Activated CD4-positive, alpha-beta T cell treated with anti-CD3 and anti-CD28 coated beads, Interleukin-2, amount 10 ng/mL, durations not matched to agents 7 days and 5 days (primary cell): ENCODE measurements around the gene GJA4. TPM values are rescaled to one million over a fixed set of nuclear protein-coding genes. Genes with fewer than 3 reads are reported as not detected.
"Not testable (repeated sequence)": the region's sequence is repeated elsewhere in the genome, so short reads cannot be mapped to it uniquely, and the experiment has no call there.

Experiments
- CTCF ChIA-PET: fragments of 350-600 bp; sonication (Branson Sonifier 250); formaldehyde crosslinking; loops from one replicate; lab custom pipeline; 2021; ENCODE audit warnings: antibody characterized with exemption; lab: Charles Lee
- POLR2A ChIA-PET: fragments of 350-600 bp; sonication (Branson Sonifier 250); formaldehyde crosslinking; loops from one replicate; lab custom pipeline; 2021; ENCODE audit warnings: antibody characterized with exemption; lab: Charles Lee
- DNase-seq: peaks from one replicate; pipeline ENCODE4 v3.0.0-alpha.2; 2020
- H3K27ac Mint-ChIP-seq: one replicate; pipeline ENCODE4 v1.8.0; 2021; ENCODE audit warnings: mild to moderate bottlenecking, moderate library complexity, mixed read lengths
- H3K27me3 Mint-ChIP-seq: one replicate; pipeline ENCODE4 v1.8.0; 2021; ENCODE audit warnings: mixed read lengths
- H3K36me3 Mint-ChIP-seq: one replicate; pipeline ENCODE4 v1.8.0; 2021; ENCODE audit warnings: low read depth, mixed read lengths
- H3K4me1 Mint-ChIP-seq: one replicate; pipeline ENCODE4 v1.8.0; 2021; ENCODE audit warnings: mixed read lengths
- H3K4me3 Mint-ChIP-seq: one replicate; pipeline ENCODE4 v1.8.0; 2021; ENCODE audit warnings: mild to moderate bottlenecking, moderate library complexity, mixed read lengths
- H3K9me3 Mint-ChIP-seq: one replicate; pipeline ENCODE4 v1.8.0; 2021; ENCODE audit warnings: mixed read lengths
- total RNA-seq, 2 experiments: library from RNA; stranded (reverse); gene quantifications; one replicate each; pipeline ENCODE4 v1.2.3, GENCODE V29; 2021

GJA4 gene
- total RNA-seq, 2 experiments from 2014 or later: not detected

DNA sequence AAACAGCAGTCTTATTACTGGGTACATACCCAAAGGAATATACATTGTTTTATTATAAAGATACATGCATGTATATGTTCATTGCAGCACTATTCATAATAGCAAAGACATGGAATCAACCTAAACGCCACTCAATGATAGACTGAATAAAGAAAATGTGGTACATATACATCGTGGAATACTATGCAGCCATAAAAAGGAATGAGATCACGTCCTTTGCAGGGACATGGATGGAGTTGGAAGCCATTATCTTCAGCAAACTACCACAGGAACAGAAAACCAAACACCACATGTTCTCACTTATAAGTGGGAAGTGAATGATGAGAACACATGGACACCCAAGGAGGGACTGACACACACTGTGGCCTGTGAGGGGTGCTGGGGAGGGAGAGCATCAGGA is 18.0 kb downstream of the GJA4 start:
- DNase-seq, CTCF ChIA-PET, H3K4me1 Mint-ChIP-seq, POLR2A ChIA-PET, H3K4me3 Mint-ChIP-seq, H3K27me3 Mint-ChIP-seq, H3K27ac Mint-ChIP-seq, H3K9me3 Mint-ChIP-seq, H3K36me3 Mint-ChIP-seq: not testable (repeated sequence)

GRCh38 chr1:34816332-34816731 is 23.5 kb downstream of the GJA4 start:
- no peak for DNase-seq
- Mint-ChIP-seq H3K27ac (no peak overlapping the region), H3K4me1 (no peaks in the 10 kb centered on the region), H3K36me3 (no peaks in the 10 kb centered on the region), H3K9me3 (no peaks in the 10 kb centered on the region), H3K4me3 (no peak overlapping the region), H3K27me3 (no peaks in the 10 kb centered on the region)
- POLR2A ChIA-PET: no interaction called here
- CTCF ChIA-PET: interaction anchor here (1.3 kb wide), 1 partner anchor 36 kb away, joined by 3 read pairs; no protein-coding TSS in a partner anchor

DNA sequence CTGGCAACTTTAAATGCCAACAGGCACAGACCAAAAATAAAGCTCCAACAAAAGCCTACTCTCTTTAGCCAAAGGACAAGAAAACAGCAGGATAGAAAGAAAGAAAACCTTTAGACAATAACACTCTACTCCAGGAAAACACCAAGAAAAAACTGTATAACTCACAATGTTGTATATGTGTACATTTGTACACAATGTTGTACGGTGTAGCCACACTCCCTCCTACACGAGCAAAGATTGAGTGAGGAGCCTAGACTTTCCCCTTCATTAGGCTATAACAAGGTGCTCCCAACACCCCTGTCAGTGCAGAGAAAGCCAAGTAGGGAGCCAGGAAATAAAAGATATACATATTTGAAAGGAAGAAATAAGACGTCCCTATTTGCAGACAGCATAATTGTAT is 24.0 kb downstream of the GJA4 start:
- no peaks in the 10 kb centered on the region for H3K9me3 Mint-ChIP-seq
- no peaks in the 10 kb centered on the region for H3K4me1 Mint-ChIP-seq
- no peak for DNase-seq
- POLR2A ChIA-PET: no interaction called here
- CTCF ChIA-PET: no interaction called here
- no peaks in the 10 kb centered on the region for H3K27me3 Mint-ChIP-seq
- no peaks in the 10 kb centered on the region for H3K36me3 Mint-ChIP-seq
- no peak overlapping the region for H3K4me3 Mint-ChIP-seq
- no peak overlapping the region for H3K27ac Mint-ChIP-seq

DNA sequence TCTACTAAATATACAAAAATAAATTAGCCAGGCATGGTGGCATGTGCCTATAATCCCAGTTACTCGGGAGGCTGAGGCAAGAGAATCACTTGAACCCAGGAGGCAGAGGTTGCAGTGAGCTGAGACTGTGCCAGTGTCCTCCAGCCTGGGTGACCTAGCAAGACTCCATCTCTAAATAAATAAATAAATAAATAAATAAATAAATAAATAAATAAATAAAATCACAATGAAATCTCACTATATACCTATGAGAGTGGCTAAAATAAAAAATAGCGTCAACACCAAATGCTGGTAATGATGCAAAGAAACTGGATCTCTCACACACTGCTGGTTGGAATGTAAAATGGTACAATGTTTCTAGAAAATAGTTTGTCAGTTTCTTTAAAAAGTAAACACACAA is 26.1 kb downstream of the GJA4 start:
- H3K27ac Mint-ChIP-seq, H3K9me3 Mint-ChIP-seq, H3K4me1 Mint-ChIP-seq, CTCF ChIA-PET, POLR2A ChIA-PET, H3K27me3 Mint-ChIP-seq, H3K36me3 Mint-ChIP-seq, DNase-seq, H3K4me3 Mint-ChIP-seq: not testable (repeated sequence)

GRCh38 chr1:34822202-34822601 is 29.4 kb downstream of the GJA4 start:
- H3K27me3 Mint-ChIP-seq: no peaks in the 10 kb centered on the region
- DNase-seq: no peak

GRCh38 chr1:34824817-34825454 is 32.1 kb downstream of the GJA4 start:
- Mint-ChIP-seq H3K4me1 (no peaks in the 10 kb centered on the region), H3K4me3 (no peak overlapping the region), H3K27ac (no peak overlapping the region), H3K27me3 (no peaks in the 10 kb centered on the region), H3K9me3 (no peaks in the 10 kb centered on the region), H3K36me3 (no peaks in the 10 kb centered on the region)
- ChIA-PET POLR2A (no interaction called here), CTCF (no interaction called here)
- no peak for DNase-seq

More at GRCh38 chr1:34822202-34822601, 29.4 kb downstream of the GJA4 start:
- CTCF ChIA-PET: no interaction called here
- no peak overlapping the region for H3K4me3 Mint-ChIP-seq
- H3K9me3 Mint-ChIP-seq: no peaks in the 10 kb centered on the region
- no peaks in the 10 kb centered on the region for H3K4me1 Mint-ChIP-seq
- H3K36me3 Mint-ChIP-seq: no peaks in the 10 kb centered on the region
- POLR2A ChIA-PET: no interaction called here
- no peak overlapping the region for H3K27ac Mint-ChIP-seq

DNA sequence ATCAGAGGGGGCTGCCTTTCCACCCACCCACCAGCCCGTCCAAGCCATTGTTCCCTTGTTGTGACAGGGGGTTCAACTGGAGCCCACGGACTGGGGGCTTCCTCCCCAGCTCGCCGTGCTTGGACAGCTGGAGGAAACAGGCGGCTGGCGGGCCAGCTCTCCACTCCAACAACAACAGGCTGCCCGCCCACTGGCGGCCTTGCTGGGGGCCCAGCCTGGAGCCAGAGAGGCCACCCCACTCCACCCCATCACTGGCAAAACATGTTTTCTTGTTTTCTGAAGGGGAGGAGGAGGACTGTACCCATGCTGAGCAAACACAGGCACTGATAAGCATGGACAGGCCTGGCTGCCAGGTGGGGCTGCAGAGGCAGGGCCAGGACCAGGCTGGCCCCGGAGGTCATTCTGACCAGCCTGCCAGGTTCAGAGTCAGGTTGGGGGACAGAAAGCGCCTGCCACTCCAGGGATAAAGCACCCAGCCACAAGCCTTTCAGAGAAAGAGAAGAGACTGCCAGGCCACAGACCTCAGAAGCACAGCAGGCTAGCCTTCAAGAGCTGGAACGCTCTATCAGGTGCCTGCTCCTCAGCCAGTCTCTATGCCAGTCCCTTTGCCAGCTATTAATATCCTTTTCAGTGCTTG is 32.8 kb downstream of the GJA4 start:
- ChIA-PET POLR2A (no interaction called here), CTCF (no interaction called here)
- Mint-ChIP-seq H3K27ac (no peak overlapping the region), H3K4me1 (no peaks in the 10 kb centered on the region), H3K4me3 (no peak overlapping the region), H3K36me3 (no peaks in the 10 kb centered on the region), H3K27me3 (no peaks in the 10 kb centered on the region), H3K9me3 (no peaks in the 10 kb centered on the region)
- DNase-seq: no peak

- H3K27me3 Mint-ChIP-seq: no peaks in the 10 kb centered on the region
- H3K36me3 Mint-ChIP-seq: no peaks in the 10 kb centered on the region
- no peak for DNase-seq
- ChIA-PET CTCF (interaction anchor here (1.1 to 1.3 kb wide), 2 partner anchors 11 to 33 kb away, joined by 4 read pairs; partner anchors contain the start of gene SMIM12), POLR2A (no interaction called here)
- H3K4me1 Mint-ChIP-seq: no peaks in the 10 kb centered on the region
- H3K27ac Mint-ChIP-seq: no peak overlapping the region
- H3K9me3 Mint-ChIP-seq: no peaks in the 10 kb centered on the region
- no peak overlapping the region for H3K4me3 Mint-ChIP-seq
Measured at GRCh38 chr1:34827341-34827941, 34.6 kb downstream of the GJA4 start.

DNA sequence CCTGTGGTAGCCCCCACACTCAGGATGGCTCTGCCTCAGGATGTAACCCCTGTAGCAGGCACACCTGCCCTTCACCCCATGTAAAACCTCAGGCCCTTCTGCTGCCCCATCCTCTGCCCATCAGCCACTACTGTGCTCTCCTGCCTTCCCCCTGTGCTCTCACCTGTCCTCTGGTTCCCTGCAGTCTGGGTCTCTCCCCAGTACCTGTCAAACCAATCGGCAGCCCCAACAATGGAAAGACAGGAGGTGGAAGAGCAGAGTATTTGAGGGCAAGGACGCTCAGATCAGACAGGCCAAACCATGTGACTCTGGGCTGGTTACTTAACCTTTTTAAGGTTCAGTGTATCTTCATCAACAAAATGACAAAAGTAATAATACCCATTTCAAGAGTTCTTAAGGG is 35.8 kb downstream of the GJA4 start:
- H3K27ac Mint-ChIP-seq: no peak overlapping the region
- no peaks in the 10 kb centered on the region for H3K4me1 Mint-ChIP-seq
- no peak for DNase-seq
- H3K9me3 Mint-ChIP-seq: no peaks in the 10 kb centered on the region
- H3K36me3 Mint-ChIP-seq: no peaks in the 10 kb centered on the region
- POLR2A ChIA-PET: no interaction called here
- no peaks in the 10 kb centered on the region for H3K27me3 Mint-ChIP-seq
- CTCF ChIA-PET: no interaction called here
- no peak overlapping the region for H3K4me3 Mint-ChIP-seq

DNA sequence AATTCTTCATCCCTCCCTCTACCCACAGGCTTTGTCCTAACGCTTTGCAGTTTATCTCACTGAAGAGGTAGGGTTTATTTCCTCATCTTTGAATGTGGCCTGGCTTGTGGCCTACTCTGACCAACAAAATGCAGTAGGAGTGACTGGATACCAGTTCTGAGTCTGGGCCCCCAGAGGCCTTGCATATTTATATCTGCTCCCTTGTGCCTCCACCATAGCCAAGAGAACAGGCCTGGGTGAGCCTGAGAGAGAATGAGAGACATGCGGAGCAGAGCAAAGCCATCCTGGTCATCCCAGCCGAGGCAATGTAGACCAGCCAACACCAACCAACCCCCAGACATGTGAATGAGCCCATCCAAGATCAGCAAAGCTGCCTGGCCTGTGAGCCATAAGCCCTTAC is 36.5 kb downstream of the GJA4 start:
- DNase-seq: no peak
- H3K27me3 Mint-ChIP-seq: no peaks in the 10 kb centered on the region
- no peaks in the 10 kb centered on the region for H3K4me1 Mint-ChIP-seq
- ChIA-PET POLR2A (no interaction called here), CTCF (no interaction called here)
- no peak overlapping the region for H3K27ac Mint-ChIP-seq
- no peaks in the 10 kb centered on the region for H3K36me3 Mint-ChIP-seq
- H3K4me3 Mint-ChIP-seq: no peak overlapping the region
- H3K9me3 Mint-ChIP-seq: no peaks in the 10 kb centered on the region

DNA sequence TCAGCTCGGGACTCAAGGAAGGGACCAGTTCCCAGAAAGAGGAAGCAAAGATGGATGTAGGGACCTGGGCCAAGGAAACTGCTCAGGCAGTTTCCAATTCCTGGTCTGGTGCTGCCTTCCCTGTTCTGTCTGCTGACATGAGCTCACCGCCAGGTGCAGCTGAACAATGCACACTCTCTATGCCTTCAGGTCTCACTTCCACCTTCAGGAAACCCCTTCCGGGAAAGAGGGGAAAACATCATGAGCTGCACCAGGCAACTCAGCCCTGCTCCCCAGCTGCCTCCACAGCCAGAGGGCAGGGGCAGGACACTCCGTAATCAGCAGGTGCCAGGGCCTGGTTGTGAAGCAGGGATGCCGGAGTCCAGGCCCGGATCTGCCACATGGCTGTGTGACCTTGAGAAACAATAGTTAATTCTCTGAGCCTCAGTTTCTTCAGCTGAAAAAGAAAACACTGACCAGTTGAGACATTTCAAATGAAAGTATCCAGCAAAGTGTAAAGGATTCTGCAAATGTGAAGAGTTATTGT is 39.0 kb downstream of the GJA4 start:
- Mint-ChIP-seq H3K27me3 (no peaks in the 10 kb centered on the region), H3K4me1 (no peaks in the 10 kb centered on the region), H3K9me3 (no peaks in the 10 kb centered on the region), H3K36me3 (no peaks in the 10 kb centered on the region), H3K4me3 (no peak overlapping the region), H3K27ac (no peak overlapping the region)
- ChIA-PET CTCF (interaction anchor here (1.0 kb wide), 1 partner anchor 21 kb away, joined by 4 read pairs; no protein-coding TSS in a partner anchor), POLR2A (no interaction called here)
- DNase-seq: no peak

GRCh38 chr1:34833711-34834110 is 40.9 kb downstream of the GJA4 start:
- no peak overlapping the region for H3K27ac Mint-ChIP-seq
- no peaks in the 10 kb centered on the region for H3K36me3 Mint-ChIP-seq
- POLR2A ChIA-PET: no interaction called here
- H3K27me3 Mint-ChIP-seq: no peaks in the 10 kb centered on the region
- CTCF ChIA-PET: no interaction called here
- no peak overlapping the region for H3K4me3 Mint-ChIP-seq
- H3K4me1 Mint-ChIP-seq: no peaks in the 10 kb centered on the region
- no peak for DNase-seq
- no peaks in the 10 kb centered on the region for H3K9me3 Mint-ChIP-seq

DNA sequence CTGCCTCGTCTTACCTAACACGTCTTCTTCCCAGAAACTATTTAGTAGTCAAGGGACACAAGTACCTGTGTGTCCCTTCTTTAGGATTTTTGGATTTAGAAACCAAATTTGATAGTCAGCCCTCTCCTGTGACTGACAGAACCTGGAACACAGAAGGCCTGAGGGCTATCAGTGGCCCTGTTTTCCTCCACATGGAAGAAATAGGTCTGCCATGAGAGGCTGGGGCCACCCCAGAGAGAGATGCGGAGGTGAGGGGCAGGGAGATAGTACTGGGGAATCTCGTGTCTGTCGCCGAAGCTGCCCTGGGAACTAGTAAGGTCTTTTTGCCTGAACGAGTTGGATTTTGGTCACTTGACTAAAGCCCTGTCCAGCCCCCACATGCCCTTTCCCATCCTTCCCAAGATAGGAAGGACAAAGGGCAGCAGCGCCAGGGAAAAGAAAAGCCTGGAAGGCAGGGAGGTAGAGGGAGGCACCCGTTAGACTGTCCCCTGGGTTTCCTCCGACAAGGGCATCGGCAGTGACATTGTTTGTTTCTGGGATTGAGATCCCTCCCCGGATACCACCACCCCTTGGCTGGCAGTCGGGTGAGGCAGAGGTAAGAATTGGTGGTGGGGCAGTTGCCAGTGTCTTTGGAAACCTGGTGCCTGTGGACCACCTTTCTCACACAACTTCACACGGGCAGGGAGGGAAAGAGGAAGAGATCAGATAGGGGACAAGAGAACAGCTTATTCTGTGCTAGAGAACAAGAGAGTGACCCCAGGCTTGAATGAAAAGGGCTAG is 46.9 kb downstream of the GJA4 start:
- ChIA-PET CTCF (interaction anchor here (1.7 kb wide), 1 partner anchor 13 kb away, joined by 4 read pairs; no protein-coding TSS in a partner anchor), POLR2A (no interaction called here)
- DNase-seq: no peak
- Mint-ChIP-seq H3K27ac (peak overlapping the region; percentile 41), H3K9me3 (no peaks in the 10 kb centered on the region), H3K4me3 (no peak overlapping the region), H3K4me1 (peaks cover 7% of the 10 kb centered on the region), H3K36me3 (no peaks in the 10 kb centered on the region), H3K27me3 (no peaks in the 10 kb centered on the region)
